ENCODE data around the gene ITIH3.

Gene ITIH3

GRCh38 chr3:52795298-52795900, 803 bp downstream of the ITIH3 start:
- DNase-seq: no peak

- DNase-seq: no peak
These were observed 1.8 kb downstream of the ITIH3 start for GRCh38 chr3:52796411-52796810.

GRCh38 chr3:52798376-52798977, 3.9 kb downstream of the ITIH3 start:
- no peak for DNase-seq

GRCh38 chr3:52798978-52799476, 4.4 kb downstream of the ITIH3 start:
- DNase-seq: no peak

GRCh38 chr3:52800079-52800478, 5.5 kb downstream of the ITIH3 start:
- DNase-seq: no peak

GRCh38 chr3:52801839-52802238, 7.2 kb downstream of the ITIH3 start:
- no peak for DNase-seq

GRCh38 chr3:52805270-52806039, 10.9 kb downstream of the ITIH3 start:
- no peak for DNase-seq

GRCh38 chr3:52809149-52809548, 14.6 kb downstream of the ITIH3 start:
- no peak for DNase-seq

GRCh38 chr3:52809662-52810377, 15.2 kb downstream of the ITIH3 start:
- DNase-seq: no peak

GRCh38 chr3:52810923-52811322, 16.3 kb downstream of the ITIH3 start:
- no peak for DNase-seq

- no peak for DNase-seq
These were observed 16.9 kb downstream of the ITIH3 start for GRCh38 chr3:52811452-52812011.

GRCh38 chr3:52813810-52814209, 19.2 kb downstream of the ITIH3 start:
- no peak for DNase-seq

- no peak for DNase-seq
These were observed 21.6 kb downstream of the ITIH3 start for GRCh38 chr3:52816199-52816598.

GRCh38 chr3:52816654-52817053, 22.1 kb downstream of the ITIH3 start:
- DNase-seq: no peak

- no peak for DNase-seq
These were observed 22.6 kb downstream of the ITIH3 start for GRCh38 chr3:52817221-52817620.

- no peak for DNase-seq
These were observed 23.3 kb downstream of the ITIH3 start for GRCh38 chr3:52817860-52818259.

- no peak for DNase-seq
These were observed 25.3 kb downstream of the ITIH3 start for GRCh38 chr3:52819936-52820335.

GRCh38 chr3:52820736-52821135, 26.1 kb downstream of the ITIH3 start:
- DNase-seq: no peak

- DNase-seq: no peak
These were observed 27.8 kb downstream of the ITIH3 start for GRCh38 chr3:52822363-52822762.

GRCh38 chr3:52824037-52824436, 29.4 kb downstream of the ITIH3 start:
- DNase-seq: no peak

- DNase-seq: no peak
These were observed 32.8 kb downstream of the ITIH3 start for GRCh38 chr3:52827441-52827840.

GRCh38 chr3:52827866-52828376, 33.3 kb downstream of the ITIH3 start:
- DNase-seq: no peak

- DNase-seq: no peak
These were observed 34.9 kb downstream of the ITIH3 start for GRCh38 chr3:52829482-52829881.

Measured in NCI-H1048 (cell line).